Measurements from ENCODE around the gene KPTN. TPM values are rescaled to one million over a fixed set of nuclear protein-coding genes. Genes with fewer than 3 reads are reported as not detected.

Gene KPTN
- total RNA-seq, 1 donor = 2.9 TPM

DNA sequence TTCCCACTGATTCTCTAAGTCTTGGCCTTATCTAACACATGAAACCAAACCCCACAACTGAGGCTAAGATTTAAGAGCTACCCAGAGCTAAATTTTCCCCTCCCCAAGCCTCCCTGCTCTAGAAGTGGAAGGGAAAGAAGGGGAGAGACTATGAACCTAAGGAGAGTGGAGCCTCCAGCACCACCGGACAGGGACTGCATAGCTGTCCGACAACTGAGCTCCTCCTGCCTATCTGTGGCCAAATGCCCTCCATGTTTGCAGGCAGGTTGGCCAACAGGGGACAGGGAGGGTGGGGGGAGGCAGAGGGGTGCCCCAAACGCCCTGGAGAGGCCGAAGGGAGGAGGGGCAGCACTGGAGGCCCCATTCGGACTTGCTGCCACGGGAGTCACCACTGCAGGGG is 36.8 kb upstream of the KPTN start:
- TF ChIP-seq, protein P1, sequence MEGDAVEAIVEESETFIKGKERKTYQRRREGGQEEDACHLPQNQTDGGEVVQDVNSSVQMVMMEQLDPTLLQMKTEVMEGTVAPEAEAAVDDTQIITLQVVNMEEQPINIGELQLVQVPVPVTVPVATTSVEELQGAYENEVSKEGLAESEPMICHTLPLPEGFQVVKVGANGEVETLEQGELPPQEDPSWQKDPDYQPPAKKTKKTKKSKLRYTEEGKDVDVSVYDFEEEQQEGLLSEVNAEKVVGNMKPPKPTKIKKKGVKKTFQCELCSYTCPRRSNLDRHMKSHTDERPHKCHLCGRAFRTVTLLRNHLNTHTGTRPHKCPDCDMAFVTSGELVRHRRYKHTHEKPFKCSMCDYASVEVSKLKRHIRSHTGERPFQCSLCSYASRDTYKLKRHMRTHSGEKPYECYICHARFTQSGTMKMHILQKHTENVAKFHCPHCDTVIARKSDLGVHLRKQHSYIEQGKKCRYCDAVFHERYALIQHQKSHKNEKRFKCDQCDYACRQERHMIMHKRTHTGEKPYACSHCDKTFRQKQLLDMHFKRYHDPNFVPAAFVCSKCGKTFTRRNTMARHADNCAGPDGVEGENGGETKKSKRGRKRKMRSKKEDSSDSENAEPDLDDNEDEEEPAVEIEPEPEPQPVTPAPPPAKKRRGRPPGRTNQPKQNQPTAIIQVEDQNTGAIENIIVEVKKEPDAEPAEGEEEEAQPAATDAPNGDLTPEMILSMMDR (IDR thresholded peaks at IDR 0.05; ENCODE audit: insufficient read depth, low read length) = no peak
- DNase-seq (ENCODE audit: low read depth) = no peak
- no peak overlapping the region for H3K4me3 ChIP-seq (ENCODE audit: low read depth, low read length)

DNA sequence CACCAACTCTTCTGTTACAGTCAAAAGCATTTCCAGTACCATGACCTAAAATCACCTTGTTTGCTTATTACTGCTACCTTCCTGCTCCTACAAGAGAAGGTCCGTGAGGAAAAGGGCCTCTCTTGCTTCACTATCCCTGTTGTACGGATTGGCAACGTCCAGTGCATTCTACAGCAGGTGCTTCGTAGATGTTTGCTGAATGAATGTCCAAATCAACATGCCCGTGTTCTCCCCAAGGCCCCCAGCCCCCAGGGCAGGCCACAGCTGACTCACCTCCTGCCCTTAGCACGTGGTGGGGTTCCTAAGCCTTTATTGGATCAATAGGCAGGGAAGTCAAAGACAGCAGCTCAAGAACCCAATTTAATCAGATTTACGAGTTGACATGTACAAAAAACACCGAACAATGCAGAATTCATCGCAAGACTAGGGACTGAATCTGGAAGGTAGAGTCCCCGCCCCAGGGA is 36.4 kb upstream of the KPTN start:
- H3K4me3 ChIP-seq (ENCODE audit: low read depth, low read length) = no peak overlapping the region
- DNase-seq (ENCODE audit: low read depth) = no peak
- TF ChIP-seq, protein P1 (IDR thresholded peaks at IDR 0.05; ENCODE audit: insufficient read depth, low read length) = no peak

DNA sequence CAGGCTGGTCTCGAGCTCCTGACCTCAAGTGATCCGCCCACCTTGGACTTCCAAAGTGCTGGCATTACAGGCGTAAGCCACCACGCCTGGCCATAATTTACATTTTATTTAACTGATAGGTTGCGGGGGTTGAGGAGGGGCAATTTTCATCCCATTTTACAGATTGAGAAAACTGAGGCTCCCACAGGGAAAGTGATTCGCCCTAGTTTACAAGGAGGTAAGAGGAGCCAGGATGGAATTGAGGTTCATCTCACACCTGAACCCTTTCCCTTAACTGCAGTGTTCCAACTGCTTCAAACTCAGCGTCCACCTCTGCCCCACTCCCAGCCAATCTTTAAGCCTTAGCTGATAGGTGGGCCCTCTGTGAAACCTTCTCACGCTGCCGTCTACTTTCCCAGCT is 34.8 kb upstream of the KPTN start:
- TF ChIP-seq, protein P1 (IDR thresholded peaks at IDR 0.05; ENCODE audit: insufficient read depth, low read length) = no peak
- no peak for DNase-seq (ENCODE audit: low read depth)
- H3K4me3 ChIP-seq (ENCODE audit: low read depth, low read length) = no peak overlapping the region

- no peak for DNase-seq (ENCODE audit: low read depth)
- TF ChIP-seq, protein P1 (IDR thresholded peaks at IDR 0.05; ENCODE audit: insufficient read depth, low read length) = no peak
- H3K4me3 ChIP-seq (ENCODE audit: low read depth, low read length) = no peak overlapping the region
Measured at GRCh38 chr19:47518139-47518538, 34.1 kb upstream of the KPTN start.

DNA sequence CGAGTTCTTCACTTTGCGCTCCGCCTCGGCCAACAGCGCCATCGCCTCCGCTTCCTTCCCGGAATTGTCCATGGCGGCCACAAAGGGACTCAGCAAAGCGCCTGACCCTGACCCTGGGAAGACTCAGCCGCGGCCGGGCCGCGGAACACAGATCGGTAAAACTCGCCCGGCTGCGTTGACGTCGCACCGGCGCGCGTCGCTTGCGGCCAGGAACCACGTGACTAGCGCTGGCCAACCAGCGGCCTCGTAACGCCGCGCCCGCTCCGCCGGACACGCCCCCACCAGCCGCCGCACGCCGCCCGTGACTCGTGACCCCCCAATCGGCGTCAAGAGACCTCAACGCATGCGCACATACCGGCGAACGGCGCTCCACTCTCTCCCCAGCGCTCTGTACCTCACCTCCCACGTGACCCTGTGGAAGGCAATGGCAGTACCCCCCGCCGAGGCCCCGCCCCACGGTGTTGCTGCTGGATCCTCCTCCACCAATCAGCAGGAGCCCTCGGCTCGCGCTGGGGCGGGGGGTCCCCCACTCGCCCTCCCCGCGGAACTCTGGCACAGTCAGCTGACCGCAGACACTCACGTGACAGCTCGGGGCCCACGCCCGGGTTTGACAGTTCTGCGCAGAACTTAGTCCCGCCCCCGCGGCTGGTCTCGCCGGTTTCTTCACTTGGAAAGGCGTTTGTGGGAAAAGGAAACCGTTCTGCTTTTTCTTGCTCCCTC is 31.0 kb upstream of the KPTN start, which contains the start of gene NAPA:
Gene NAPA (minus strand): TSS at position 195 of the 720 bp plus-strand sequence. CDS start 123 bp downstream, at position 72.
- peak within 1 kb of the TSS; percentile 99 for H3K4me3 ChIP-seq (ENCODE audit: low read depth, low read length)
- DNase-seq (ENCODE audit: low read depth) = peak; percentile 100
- TF ChIP-seq, protein P1 (IDR thresholded peaks at IDR 0.05; ENCODE audit: insufficient read depth, low read length) = no peak

- no peak for DNase-seq (ENCODE audit: low read depth)
- H3K4me3 ChIP-seq (ENCODE audit: low read depth, low read length) = peak overlapping the region; percentile 99
Measured at GRCh38 chr19:47514151-47514868, 30.3 kb upstream of the KPTN start.

More at GRCh38 chr19:47514151-47514868, 30.3 kb upstream of the KPTN start:
- TF ChIP-seq, protein P1 (IDR thresholded peaks at IDR 0.05; ENCODE audit: insufficient read depth, low read length) = no peak

Measured in fibroblast of the aortic adventitia (primary cell).